Stimulated activated CD8-positive, alpha-beta memory T cell treated with anti-CD3 and anti-CD28 coated beads, Interleukin-7, amount 100 ng/mL, for 1 hour (primary cell): ENCODE results near the gene PLXNB3.
"Not testable (repeated sequence)": the region's sequence is repeated elsewhere in the genome, so short reads cannot be mapped to it uniquely, and the experiment has no call there.

ENCODE experiments used
- DNase-seq, 2 donors: peaks; one replicate each; pipeline ENCODE4 v3.0.0-alpha.2; 2020; ENCODE audit warnings: low read depth in 2 of 2

Gene PLXNB3

DNA sequence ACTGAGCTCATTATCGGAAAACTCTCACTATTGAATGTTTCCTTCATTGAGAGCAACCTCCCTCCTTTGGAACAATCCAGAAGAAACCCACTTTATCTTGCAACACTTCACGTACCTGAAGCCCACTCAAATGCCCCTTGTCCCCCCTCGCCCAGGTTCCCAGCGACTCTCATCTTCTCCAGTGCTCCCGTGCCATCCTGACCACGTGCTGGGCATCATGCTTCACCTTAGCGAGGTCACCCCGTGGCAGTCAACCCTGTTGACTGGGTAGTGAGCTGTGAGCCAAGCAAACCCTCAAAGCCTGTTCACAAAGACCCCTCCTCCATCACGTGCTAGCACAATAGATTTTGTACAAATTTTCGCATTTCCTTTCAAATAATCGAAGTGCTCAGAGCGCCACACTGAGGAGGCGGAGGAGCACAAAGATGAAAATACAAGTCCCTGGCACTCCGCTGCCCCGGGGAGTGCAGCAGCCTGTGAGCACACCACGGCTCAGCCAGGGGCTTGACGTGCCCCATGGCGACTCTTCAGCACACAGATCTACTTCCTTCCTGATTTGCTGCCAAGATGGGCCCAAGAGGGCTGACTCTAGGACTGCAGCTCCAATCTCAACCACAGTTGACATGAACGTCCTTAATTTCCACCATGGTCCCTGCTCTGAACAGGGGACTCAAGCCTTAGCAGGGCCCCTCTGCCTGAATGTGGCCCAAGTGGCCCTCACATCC is 50.7 kb downstream of the PLXNB3 start:
- DNase-seq, result no peak

DNA sequence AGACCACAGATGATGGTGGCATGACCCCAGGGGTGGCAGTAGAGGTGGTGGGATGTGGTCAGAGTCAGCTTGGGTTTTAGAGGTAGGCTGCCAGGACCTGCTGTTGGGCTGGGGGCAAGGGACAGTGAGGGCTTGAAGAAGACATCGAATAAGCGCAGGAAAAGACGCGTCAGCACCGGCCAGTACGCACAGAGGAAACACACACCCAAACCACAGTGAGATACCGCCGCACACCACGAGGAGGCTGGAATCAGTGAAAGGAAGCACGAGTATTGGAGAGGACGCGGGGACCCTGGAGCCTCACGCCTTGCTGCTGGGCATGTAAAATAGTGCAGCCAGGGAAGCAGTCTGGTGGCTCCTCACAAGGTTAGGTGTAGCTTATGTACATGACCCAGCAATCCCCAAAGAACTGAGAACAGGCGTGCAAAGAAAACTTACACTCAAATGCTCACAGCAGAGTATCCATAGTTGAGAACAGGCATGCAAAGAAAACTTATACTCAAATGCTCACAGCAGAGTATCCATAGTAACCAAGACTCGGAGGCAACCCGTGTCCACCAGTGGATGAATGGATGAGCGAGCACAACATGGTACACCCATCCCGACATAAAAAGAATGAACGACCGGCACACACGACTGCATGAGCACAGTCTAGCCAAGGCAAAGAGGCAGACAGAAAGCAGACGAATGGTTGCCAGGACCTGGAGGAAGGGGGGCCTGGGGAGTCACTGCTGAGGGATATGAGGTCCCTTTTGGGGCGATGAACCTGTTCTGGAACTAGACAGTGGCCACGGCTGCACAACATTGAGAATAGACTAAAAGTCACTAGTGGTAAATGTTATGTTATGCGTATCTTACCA is 53.0 kb downstream of the PLXNB3 start:
- no peak for DNase-seq

DNA sequence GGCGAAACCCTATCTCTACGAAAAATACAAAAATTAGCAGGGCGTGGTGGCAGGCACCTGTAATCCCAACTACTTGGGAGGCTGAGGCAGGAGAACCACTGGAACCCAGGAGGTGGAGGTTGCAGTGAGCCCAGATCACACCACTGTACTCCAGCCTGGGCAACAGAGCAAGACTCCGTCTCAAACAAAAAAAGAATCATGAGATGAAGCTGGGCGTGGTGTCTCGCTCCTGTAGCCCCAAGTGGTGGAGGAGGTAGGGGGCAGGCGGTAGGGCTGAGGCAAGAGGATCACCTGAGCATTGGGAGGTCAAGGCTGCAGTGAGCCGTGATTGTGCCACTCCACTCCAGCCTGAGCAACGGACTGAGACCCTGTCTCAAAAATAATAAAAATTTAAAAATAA is 54.0 kb downstream of the PLXNB3 start:
- DNase-seq, result not testable (repeated sequence)

DNA sequence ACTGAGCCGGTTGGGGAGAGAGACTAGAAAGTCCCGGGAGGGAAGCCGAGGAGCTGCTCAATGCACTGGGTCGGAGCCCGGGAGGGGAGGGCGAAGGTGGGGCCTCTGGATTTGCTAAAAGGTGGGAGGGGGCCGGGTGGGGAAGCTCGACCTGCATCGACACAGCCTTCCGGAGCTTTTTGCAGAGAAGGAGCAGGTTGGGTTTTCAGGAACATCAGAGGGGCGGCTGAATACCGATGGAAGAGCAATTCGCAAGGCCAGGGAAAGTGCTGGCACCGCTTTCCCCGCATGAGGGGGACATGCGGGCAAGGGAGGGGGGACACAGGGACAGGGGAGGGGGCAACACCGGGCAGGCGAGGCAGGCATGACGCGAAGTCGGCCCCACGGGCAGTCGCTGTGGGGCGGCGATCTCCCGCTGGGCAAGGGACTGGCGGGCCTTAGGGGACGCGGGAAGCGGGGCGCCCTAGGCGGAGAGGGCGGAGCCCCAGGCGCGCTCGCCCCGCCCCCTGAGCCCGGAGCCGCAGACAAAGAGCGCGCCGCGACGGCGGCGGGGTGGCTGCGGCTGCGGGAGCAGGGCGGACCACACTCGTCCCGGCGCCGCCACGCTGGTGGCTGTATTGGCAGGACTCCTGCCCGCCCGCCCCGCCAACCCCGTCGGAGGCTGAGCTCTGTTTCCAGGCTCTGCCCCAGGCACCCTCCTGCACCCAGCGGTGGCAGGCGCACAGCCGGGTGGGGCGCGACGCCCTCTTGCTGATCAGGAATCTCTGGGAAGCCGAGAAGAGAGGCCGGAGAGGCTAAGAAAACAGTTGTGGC is 54.7 kb downstream of the PLXNB3 start:
- DNase-seq, result peak in 1 of 2 donors; percentile 25

DNA sequence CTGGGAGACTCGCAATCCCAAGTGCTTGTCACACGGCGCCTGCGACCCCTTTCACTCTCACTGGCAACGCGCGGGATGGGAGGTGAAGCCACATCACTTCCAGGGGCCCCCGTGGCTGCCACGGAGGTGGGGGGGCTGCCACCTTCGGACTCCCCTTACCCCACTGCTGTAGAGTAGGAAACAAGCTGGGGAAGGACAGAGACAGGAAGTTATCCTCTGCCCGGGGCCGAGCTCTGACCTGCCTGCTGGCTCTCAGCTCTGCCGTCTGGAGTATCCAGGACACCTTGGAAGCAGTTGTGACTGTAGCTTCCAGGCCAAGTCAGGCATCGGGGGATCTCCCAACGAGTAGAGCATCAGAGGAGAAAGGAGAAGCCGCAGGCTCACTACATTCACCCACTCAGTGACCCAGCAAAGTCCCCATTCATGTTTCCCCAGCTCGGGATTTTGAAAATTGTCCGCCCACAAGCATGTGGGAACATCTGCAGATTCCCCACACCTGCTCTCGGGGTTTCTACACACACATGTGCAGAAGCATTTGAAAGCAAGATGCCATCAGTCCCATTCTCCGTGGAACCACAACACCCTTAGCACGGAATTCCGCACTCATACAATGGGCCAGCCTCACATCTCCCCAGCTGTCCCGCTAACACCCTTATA is 55.5 kb downstream of the PLXNB3 start:
- DNase-seq, result no peak

DNA sequence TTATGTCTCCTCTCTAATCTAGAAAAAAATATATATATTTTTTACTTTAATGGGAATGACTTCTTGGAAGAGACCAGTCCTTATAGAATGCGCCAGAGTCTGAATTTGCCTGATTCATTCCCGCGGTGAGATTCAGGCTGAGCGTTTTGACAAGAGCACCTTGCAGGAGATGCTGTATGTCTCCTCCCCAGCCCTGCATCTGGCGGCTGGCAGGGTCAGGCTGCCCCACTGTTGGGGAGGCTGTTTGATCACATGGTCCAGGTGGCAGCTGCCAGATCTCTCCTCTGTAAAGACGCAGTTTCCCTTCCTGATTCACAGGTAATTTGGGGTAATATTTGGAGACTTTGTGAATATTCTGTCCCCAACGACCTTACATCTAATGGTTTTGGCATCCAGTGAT is 56.6 kb downstream of the PLXNB3 start:
- DNase-seq, result no peak

DNA sequence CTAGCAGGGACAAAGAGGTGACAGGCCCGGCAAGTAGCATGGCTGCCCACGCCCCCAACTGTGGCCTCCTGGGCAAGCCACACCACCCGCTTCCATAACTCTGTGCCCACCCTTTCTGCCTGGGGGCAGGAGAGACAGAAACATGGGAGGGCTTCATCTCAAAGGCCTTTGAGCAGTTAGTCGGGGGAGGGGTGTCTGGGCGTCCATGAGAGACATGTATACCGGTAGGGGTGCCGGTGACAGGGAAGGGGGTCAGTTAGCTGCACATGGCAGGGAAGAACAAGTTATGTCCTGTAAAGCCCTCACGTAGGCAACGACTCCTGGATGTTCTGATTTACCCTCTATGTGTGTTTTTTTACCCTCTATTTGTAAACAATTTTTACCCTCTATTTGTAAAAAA is 57.0 kb downstream of the PLXNB3 start:
- DNase-seq, result no peak

DNA sequence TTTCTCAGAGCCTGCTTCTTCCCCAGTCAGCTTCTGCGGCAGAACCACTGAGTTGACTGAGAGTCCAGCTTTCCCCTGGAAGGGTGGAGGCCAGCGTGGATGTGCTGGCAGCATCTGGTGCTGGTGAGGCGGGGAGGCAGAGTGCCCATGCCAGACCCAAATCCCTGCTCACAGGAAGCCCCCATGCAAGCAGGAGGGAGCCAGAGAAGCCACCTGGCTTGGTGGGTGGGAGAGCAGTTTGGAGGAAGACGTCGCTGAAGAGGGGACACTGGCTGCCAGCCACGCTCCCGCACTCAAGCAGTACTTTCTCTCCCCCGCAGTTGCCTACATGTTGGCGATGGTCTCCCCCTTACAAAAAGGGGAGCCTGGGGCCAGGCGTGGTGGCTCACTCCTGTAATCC is 60.3 kb downstream of the PLXNB3 start:
- no peak for DNase-seq

DNA sequence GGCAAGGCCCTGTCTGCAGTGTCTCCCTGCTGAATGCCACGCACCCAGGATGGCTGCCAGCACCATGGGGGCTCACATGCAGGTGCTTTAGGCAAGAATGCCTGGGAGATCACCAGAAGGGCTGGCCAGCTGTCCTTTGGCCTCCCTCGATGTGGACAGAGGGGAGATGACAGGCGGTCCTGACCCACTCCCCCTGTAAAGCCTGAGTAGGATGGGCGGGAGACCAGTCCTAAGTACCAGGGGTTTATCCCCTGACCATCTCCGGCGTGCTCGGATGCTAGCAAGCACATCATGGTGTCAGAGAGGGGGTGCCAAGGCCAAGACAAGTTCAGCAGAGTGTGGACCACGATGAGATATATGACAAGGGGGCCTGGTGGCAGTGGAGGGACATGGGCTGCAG is 61.0 kb downstream of the PLXNB3 start:
- DNase-seq, result no peak
